NCI-H146 treated with DMSO at 0.1 percent for 48 hours (cell line): Measurements from ENCODE around the gene MAPK4.
"Not testable (repeated sequence)": the region's sequence is repeated elsewhere in the genome, so short reads cannot be mapped to it uniquely, and the experiment has no call there.

Experiments
- DNase-seq: peaks from one replicate; lab custom pipeline; 2025; ENCODE audit not compliant: unreplicated experiment; lab: John Stamatoyannopoulos, UW

The MAPK4 gene

GRCh38 chr18:50748243-50749229 lies 188.6 kb downstream of the MAPK4 start:
- peak; percentile 96 for DNase-seq

- no peak for DNase-seq
Observed at GRCh38 chr18:50749421-50749820, 189.5 kb downstream of the MAPK4 start.

GRCh38 chr18:50749945-50750344 lies 190.1 kb downstream of the MAPK4 start:
- DNase-seq = peak; percentile 84

GRCh38 chr18:50750546-50750945 lies 190.7 kb downstream of the MAPK4 start:
- no peak for DNase-seq

- peak; percentile 89 for DNase-seq
Observed at GRCh38 chr18:50751490-50751889, 191.6 kb downstream of the MAPK4 start.

GRCh38 chr18:50751947-50752346 lies 192.1 kb downstream of the MAPK4 start:
- peak; percentile 70 for DNase-seq

- DNase-seq = no peak
Observed at GRCh38 chr18:50753311-50753710, 193.4 kb downstream of the MAPK4 start.

GRCh38 chr18:50754297-50754696 lies 194.4 kb downstream of the MAPK4 start:
- no peak for DNase-seq

- no peak for DNase-seq
Observed at GRCh38 chr18:50757358-50757757, 197.5 kb downstream of the MAPK4 start.

GRCh38 chr18:50769463-50769862 lies 209.6 kb downstream of the MAPK4 start:
- no peak for DNase-seq

GRCh38 chr18:50775207-50775606 lies 215.3 kb downstream of the MAPK4 start:
- DNase-seq = no peak

- no peak for DNase-seq
Observed at GRCh38 chr18:50775726-50776125, 215.8 kb downstream of the MAPK4 start.

- DNase-seq = peak; percentile 76
Observed at GRCh38 chr18:50776383-50776782, 216.5 kb downstream of the MAPK4 start.

GRCh38 chr18:50779021-50779420 lies 219.1 kb downstream of the MAPK4 start:
- not testable (repeated sequence) for DNase-seq
